H9 (cell line): Measurements from ENCODE around the gene TNRC6C. TPM values are rescaled to one million over a fixed set of nuclear protein-coding genes. Genes with fewer than 3 reads are reported as not detected.

ENCODE experiments used
- DNase-seq: peaks from one replicate; pipeline ENCODE4 v3.0.0-alpha.2; 2017
- H2AFZ ChIP-seq: one replicate; pipeline ENCODE4 v1.6.1; 2013; ENCODE audit warnings: mild to moderate bottlenecking, low read length, control low read depth, moderate library complexity
- H2AK5ac ChIP-seq: 2 replicates; pipeline ENCODE4 v1.6.1; 2013; ENCODE audit warnings: low read length, control low read depth, mixed read lengths; ENCODE audit not compliant: insufficient read length
- H2BK120ac ChIP-seq: one replicate; pipeline ENCODE4 v1.6.1; 2013; ENCODE audit warnings: low read depth, mild to moderate bottlenecking, low read length, control low read depth, inconsistent platforms; ENCODE audit not compliant: poor library complexity, severe bottlenecking
- H2BK12ac ChIP-seq: 2 replicates; pipeline ENCODE4 v1.6.1; 2013; ENCODE audit warnings: low read length, control low read depth, mixed read lengths, low read depth; ENCODE audit not compliant: insufficient read length
- H2BK15ac ChIP-seq: 2 replicates; pipeline ENCODE4 v1.6.1; 2013; ENCODE audit warnings: low read depth, low read length, control low read depth
- H2BK20ac ChIP-seq: one replicate; pipeline ENCODE4 v1.6.1; 2013; ENCODE audit warnings: low read depth, mild to moderate bottlenecking, low read length, control low read depth, inconsistent platforms; ENCODE audit not compliant: poor library complexity, severe bottlenecking
- H2BK5ac ChIP-seq: 2 replicates; pipeline ENCODE4 v1.6.1; 2013; ENCODE audit warnings: low read length, control low read depth, mixed read lengths; ENCODE audit not compliant: insufficient read length
- H3K14ac ChIP-seq: 2 replicates; pipeline ENCODE4 v1.6.1; 2013; ENCODE audit warnings: low read length, control low read depth; ENCODE audit not compliant: insufficient read depth
- H3K18ac ChIP-seq: 2 replicates; pipeline ENCODE4 v1.6.1; 2013; ENCODE audit warnings: low read depth, mild to moderate bottlenecking, mixed read lengths, low read length, control low read depth; ENCODE audit not compliant: insufficient read length
- H3K23ac ChIP-seq: 2 replicates; pipeline ENCODE4 v1.6.1; 2013; ENCODE audit warnings: low read length, control low read depth, mixed read lengths, low read depth; ENCODE audit not compliant: insufficient read length
- H3K23me2 ChIP-seq: 2 replicates; pipeline ENCODE4 v1.6.1; 2013; ENCODE audit warnings: low read depth, mild to moderate bottlenecking, mixed read lengths, low read length, control low read depth; ENCODE audit not compliant: insufficient read length, poor library complexity, severe bottlenecking
- H3K27ac ChIP-seq: 2 replicates; pipeline ENCODE4 v1.5.1; 2013; ENCODE audit warnings: low read length, control low read depth, mixed read lengths, low read depth; ENCODE audit not compliant: insufficient read length
- H3K27me3 ChIP-seq: 2 replicates; pipeline ENCODE4 v1.6.1; 2013; ENCODE audit warnings: low read length, control low read depth, inconsistent platforms; ENCODE audit not compliant: insufficient read depth
- H3K4ac ChIP-seq: 2 replicates; pipeline ENCODE4 v1.6.1; 2013; ENCODE audit warnings: low read depth, mild to moderate bottlenecking, control low read depth, inconsistent platforms, low read length, moderate library complexity
- H3K4me1 ChIP-seq: 2 replicates; pipeline ENCODE4 v1.6.1; 2013; ENCODE audit warnings: low read length, control low read depth, inconsistent platforms; ENCODE audit not compliant: insufficient read depth
- H3K4me2 ChIP-seq: 2 replicates; pipeline ENCODE4 v1.6.1; 2013; ENCODE audit warnings: low read length, control low read depth, mixed read lengths; ENCODE audit not compliant: insufficient read length, insufficient read depth
- H3K56ac ChIP-seq: 2 replicates; pipeline ENCODE4 v1.6.1; 2013; ENCODE audit warnings: low read depth, mild to moderate bottlenecking, mixed read lengths, low read length, control low read depth; ENCODE audit not compliant: insufficient read length
- H3K79me1 ChIP-seq: 2 replicates; pipeline ENCODE4 v1.6.1; 2013; ENCODE audit warnings: low read depth, mild to moderate bottlenecking, moderate library complexity, low read length, control low read depth, inconsistent platforms; ENCODE audit not compliant: insufficient read depth, poor library complexity, severe bottlenecking
- H3K79me2 ChIP-seq: 2 replicates; pipeline ENCODE4 v1.6.1; 2013; ENCODE audit warnings: low read length, control low read depth, inconsistent platforms; ENCODE audit not compliant: insufficient read depth
- H3K9ac ChIP-seq: 2 replicates; pipeline ENCODE4 v1.6.1; 2013; ENCODE audit warnings: low read length, control low read depth, mixed read lengths; ENCODE audit not compliant: insufficient read length; ENCODE audit errors: extremely low read depth
- H3K9me3 ChIP-seq: one replicate; pipeline ENCODE4 v1.6.1; 2013; ENCODE audit warnings: low read depth, low read length, inconsistent platforms; ENCODE audit not compliant: control insufficient read depth
- H3T11ph ChIP-seq: one replicate; pipeline ENCODE4 v1.6.1; 2013; ENCODE audit warnings: mild to moderate bottlenecking, low read length, control low read depth, inconsistent platforms
- H4K20me1 ChIP-seq: one replicate; pipeline ENCODE4 v1.6.1; 2013; ENCODE audit not compliant: control insufficient read depth, insufficient read length, insufficient read depth
- H4K5ac ChIP-seq: 2 replicates; pipeline ENCODE4 v1.6.1; 2013; ENCODE audit warnings: low read depth, mild to moderate bottlenecking, mixed read lengths, low read length, control low read depth; ENCODE audit not compliant: insufficient read length
- H4K8ac ChIP-seq: replicated peaks from 2 replicates; pipeline ENCODE4 v1.6.1; 2013; ENCODE audit warnings: low read length, control low read depth, mixed read lengths, low read depth; ENCODE audit not compliant: insufficient read length
- H4K91ac ChIP-seq: 2 replicates; pipeline ENCODE4 v1.6.1; 2013; ENCODE audit warnings: low read depth, mild to moderate bottlenecking, moderate library complexity, mixed read lengths, low read length, control low read depth; ENCODE audit not compliant: insufficient read length
- H3K27ac Mint-ChIP-seq, 3 experiments: 2 replicates in 2 of 3; 3 replicates in 1 of 3; pipeline ENCODE4 v1.8.0; 2020 to 2021; ENCODE audit warnings: mixed read lengths in 3 of 3, mild to moderate bottlenecking in 1 of 3, moderate library complexity in 1 of 3
- H3K27me3 Mint-ChIP-seq: 2 replicates; pipeline ENCODE4 v1.8.0; 2021; ENCODE audit warnings: low read depth, mild to moderate bottlenecking, moderate library complexity, mixed read lengths
- H3K36me3 Mint-ChIP-seq, 3 experiments: 2 replicates in 2 of 3; 3 replicates in 1 of 3; pipeline ENCODE4 v1.8.0; 2020 to 2021; ENCODE audit warnings: low read depth in 3 of 3, mixed read lengths in 3 of 3; ENCODE audit not compliant: insufficient read depth in 1 of 3
- H3K4me1 Mint-ChIP-seq, 2 experiments: 2 replicates each; pipeline ENCODE4 v1.8.0; 2020; ENCODE audit warnings: mixed read lengths in 2 of 2
- H3K4me3 Mint-ChIP-seq, 2 experiments: 2 replicates in 1 of 2; 3 replicates in 1 of 2; pipeline ENCODE4 v1.8.0; 2020 to 2021; ENCODE audit warnings: mild to moderate bottlenecking in 2 of 2, mixed read lengths in 2 of 2, moderate library complexity in 1 of 2
- H3K9me3 Mint-ChIP-seq, 2 experiments: 2 replicates in 1 of 2; 3 replicates in 1 of 2; pipeline ENCODE4 v1.8.0; 2020; ENCODE audit warnings: mild to moderate bottlenecking in 2 of 2, mixed read lengths in 2 of 2, moderate library complexity in 1 of 2
- CTCF ChIP-seq: fragments of 200-600 bp; sonication (generic); conservative IDR thresholded peaks from 3 replicates; pipeline ENCODE4 v1.8.0; 2021; ENCODE audit warnings: antibody characterized with exemption, mild to moderate bottlenecking
- whole genome bisulfite sequencing: extraction: QIAGEN DNeasy Blood & Tissue Kit; methylation state at CpG from one replicate; pipeline ENCODE4 v1.1.7; 2013; ENCODE audit warnings: missing lambda C conversion rate, low lambda C conversion rate, mixed read lengths; ENCODE audit not compliant: insufficient read length; ENCODE audit errors: extremely low coverage; 5-methylcytosine and 5-hydroxymethylcytosine counted together
- total RNA-seq: library from RNA; stranded (reverse); gene quantifications from 2 replicates; pipeline ENCODE4 v1.2.1, GENCODE V29; 2021

The TNRC6C gene
- total RNA-seq, 1 experiment from 2014 or later = 24.7 TPM

GRCh38 chr17:78125138-78125913, 166.8 kb downstream of the TNRC6C start:
- no peaks in the 10 kb centered on the region for H4K20me1 ChIP-seq
- H2BK5ac ChIP-seq = no peak overlapping the region
- no peak overlapping the region for H3K9ac ChIP-seq
- H3K79me2 ChIP-seq = no peaks in the 10 kb centered on the region; the same call in 1 of the 2 replicates
- H3K4me1 ChIP-seq = peaks cover 10% of the 10 kb centered on the region; the same call in 1 of the 2 replicates
- H4K5ac ChIP-seq = no peak overlapping the region
- Mint-ChIP-seq H3K36me3 (peaks cover 7 to 27% (median 21%) of the 10 kb centered on the region in 3 experiments), H3K4me1 (peaks cover 18 to 21% of the 10 kb centered on the region in 2 experiments), H3K9me3 (no peaks in the 10 kb centered on the region; a peak in 2 of 5 replicates), H3K27ac (no peak overlapping the region), H3K4me3 (no peak overlapping the region), H3K27me3 (no peaks in the 10 kb centered on the region)
- H3T11ph ChIP-seq = no peak overlapping the region
- no peak overlapping the region for H2BK20ac ChIP-seq
- H3K18ac ChIP-seq = no peak overlapping the region
- no peak for TF ChIP-seq CTCF
- no peak overlapping the region for H3K14ac ChIP-seq
- DNase-seq = no peak
- H2AFZ ChIP-seq = no peak overlapping the region
- H3K56ac ChIP-seq = no peak overlapping the region
- no peak overlapping the region for H3K23ac ChIP-seq
- no peaks in the 10 kb centered on the region for H3K79me1 ChIP-seq
- H3K27ac ChIP-seq = no peak overlapping the region
- no peak overlapping the region for H2AK5ac ChIP-seq
- H3K27me3 ChIP-seq = no peaks in the 10 kb centered on the region
- H3K23me2 ChIP-seq = peaks cover 19% of the 10 kb centered on the region
- WGBS = no CpG with 5 or more reads among the region's 39 CpGs
- H2BK15ac ChIP-seq = no peak overlapping the region
- no peak overlapping the region for H3K4me2 ChIP-seq
- H3K9me3 ChIP-seq = no peaks in the 10 kb centered on the region
- no peak overlapping the region for H2BK120ac ChIP-seq
- H3K4ac ChIP-seq = no peak overlapping the region
- H4K8ac ChIP-seq = no peak overlapping the region
- no peak overlapping the region for H2BK12ac ChIP-seq
- no peak overlapping the region for H4K91ac ChIP-seq
